Measurements from ENCODE around the gene FITM1.

The FITM1 gene, protein sequence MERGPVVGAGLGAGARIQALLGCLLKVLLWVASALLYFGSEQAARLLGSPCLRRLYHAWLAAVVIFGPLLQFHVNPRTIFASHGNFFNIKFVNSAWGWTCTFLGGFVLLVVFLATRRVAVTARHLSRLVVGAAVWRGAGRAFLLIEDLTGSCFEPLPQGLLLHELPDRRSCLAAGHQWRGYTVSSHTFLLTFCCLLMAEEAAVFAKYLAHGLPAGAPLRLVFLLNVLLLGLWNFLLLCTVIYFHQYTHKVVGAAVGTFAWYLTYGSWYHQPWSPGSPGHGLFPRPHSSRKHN

GRCh38 chr14:24130380-24130716, at the start of gene FITM1:
TSS of gene FITM1 (plus strand) at chr14:24130659. CDS start at chr14:24131564, 905 bp downstream.
- no peak for DNase-seq

GRCh38 chr14:24080888-24081738, 49.3 kb upstream of the FITM1 start:
- DNase-seq: no peak

- DNase-seq: no peak
Observed at GRCh38 chr14:24081739-24082211, 48.7 kb upstream of the FITM1 start.

DNA sequence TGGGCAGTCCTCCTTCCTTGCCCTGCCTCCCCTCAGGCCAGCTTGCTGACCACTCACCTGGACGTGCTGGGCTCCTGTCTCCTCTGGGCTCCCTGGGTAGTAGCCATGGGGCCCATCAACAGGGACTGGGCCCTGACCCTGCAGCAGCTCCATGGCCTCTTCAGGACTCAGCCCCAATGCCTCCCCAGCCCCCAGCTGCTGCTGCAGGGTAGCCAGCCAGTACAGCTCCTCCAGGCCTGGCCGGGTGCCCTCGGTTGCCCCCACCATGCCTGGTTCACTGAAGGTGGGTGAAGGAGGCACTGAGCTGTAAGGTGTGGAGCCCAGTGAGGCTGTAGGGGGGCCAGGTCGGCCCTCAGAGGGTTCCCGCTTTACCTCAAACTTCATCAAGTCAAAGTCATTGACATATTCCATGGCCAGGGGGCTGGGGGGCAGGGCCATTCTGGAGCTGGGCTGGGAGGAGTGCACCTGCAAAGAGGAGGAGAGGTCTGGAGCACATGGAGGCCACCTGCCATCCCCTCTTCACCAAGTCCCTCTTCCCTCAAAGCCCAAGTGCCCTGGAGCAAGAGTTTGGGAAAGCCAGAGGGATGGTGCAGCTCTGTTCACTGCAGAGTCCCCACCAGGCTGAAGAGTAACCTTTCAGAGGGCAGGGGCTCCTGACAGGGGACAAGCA, 47.9 kb upstream of the FITM1 start:
- no peak for DNase-seq

- DNase-seq: no peak
Observed at GRCh38 chr14:24083462-24083861, 47.0 kb upstream of the FITM1 start.

GRCh38 chr14:24084440-24084839, 46.0 kb upstream of the FITM1 start:
- DNase-seq: no peak

- no peak for DNase-seq
Observed at GRCh38 chr14:24085215-24085614, 45.2 kb upstream of the FITM1 start.

GRCh38 chr14:24086193-24086955, 44.1 kb upstream of the FITM1 start:
- DNase-seq: no peak

DNA sequence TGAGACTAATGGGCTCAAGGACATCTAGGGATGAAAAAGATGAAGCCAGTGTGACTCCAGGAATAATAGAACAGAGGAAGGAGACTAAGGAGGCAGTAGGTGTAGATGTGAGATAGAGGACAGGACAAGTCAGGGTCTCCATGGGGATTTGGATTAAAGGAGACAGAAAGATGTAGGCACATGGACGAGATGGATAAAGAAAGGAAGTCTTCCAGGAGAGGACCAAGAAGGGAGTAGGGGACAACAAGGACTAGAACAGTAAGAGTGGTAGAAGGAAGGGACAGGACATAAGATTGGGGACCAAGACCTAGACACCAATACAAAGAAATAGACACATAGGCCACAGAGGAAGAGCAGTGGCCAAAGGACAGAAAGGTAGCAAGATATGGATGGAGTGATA, 43.5 kb upstream of the FITM1 start:
- no peak for DNase-seq

DNA sequence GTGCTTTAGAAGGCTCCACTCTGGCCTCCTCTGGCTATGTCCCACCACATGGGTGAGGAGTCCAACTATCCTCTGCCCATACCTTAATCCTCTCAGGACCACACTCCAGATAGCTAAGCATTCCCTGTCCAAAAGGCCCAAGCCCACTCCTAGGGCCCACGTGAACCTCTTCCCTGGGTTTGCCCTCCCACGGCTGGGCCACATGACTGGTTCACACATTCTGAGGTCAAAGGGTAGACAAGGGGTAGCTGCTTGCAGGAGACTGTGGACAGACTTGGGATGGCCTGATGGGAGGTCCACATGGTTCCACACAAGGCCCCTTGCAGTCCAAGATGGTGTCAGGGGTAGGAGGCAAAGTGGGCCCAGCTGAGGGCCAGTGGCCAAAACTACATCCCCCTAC, 42.4 kb upstream of the FITM1 start:
- DNase-seq: no peak

DNA sequence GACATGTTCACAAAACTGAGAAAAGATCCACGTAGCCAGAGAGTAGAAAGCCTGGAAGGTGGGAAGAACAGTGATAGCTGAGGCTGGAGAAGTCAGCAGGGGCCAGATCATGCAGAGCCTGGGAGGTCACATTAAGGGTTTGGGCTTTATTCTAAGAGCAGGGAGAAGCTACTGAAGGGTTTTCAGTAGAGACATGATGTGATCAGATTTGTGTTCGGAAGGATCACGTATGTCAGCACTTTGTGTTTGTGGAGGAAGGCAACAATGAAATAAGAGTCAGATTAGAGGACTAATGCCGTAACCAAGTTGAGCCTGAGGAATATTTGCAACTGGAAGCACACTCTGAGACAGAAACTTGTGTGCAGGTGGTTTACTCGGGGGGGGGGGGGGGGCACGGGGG, 40.6 kb upstream of the FITM1 start:
- no peak for DNase-seq

DNA sequence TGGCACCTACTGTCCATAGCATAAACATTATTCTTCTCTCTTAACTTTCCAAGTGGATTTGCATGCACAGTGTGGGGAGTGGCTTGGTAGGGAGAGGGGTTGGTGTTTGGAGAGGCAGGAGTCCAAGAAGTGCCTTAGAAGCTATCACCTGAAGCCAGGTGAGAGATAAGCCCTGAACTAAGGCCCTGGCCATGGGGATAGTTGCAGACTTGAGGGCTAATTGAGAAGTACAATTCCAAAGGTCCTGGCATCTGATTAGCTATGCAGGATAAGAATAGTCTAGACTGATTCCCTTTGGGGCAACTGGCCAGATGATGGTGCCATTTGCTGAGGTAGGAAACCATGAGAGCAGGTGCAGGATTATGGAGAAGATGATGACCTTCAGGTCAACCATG, 38.4 kb upstream of the FITM1 start:
- no peak for DNase-seq

DNA sequence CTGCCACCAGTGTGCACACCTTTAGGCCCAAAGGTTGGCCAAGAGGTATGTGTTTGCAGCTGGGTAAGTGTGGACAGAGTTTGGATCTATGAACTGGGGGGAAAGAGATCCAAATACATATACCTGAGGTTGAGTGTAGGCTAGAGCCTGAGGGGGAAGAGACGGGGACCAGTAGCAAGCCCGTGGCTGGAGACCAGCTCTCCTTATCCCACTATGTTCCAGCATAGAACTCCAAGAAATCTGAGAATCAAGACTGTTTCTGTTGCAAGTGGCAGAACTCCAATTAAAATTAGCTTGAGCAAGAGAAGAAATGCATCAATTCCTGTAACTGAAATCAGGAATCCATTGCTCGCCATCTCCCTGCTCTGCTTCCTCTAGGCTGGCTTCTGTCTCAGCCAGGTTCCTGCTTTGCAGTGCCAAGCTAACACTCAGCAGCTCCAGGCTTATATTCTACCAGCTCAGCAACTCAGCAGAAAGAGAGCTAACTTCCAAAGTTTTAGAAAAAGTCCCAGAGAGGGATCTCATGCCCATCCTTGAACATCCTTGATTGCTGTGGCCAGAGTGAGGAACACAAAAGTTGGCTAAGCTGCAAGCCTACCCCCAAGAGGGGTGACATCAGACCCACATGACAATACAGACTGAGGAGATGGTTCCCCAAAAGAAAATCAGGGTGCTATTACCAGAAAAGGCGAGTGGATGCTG, 37.8 kb upstream of the FITM1 start:
- DNase-seq: no peak

GRCh38 chr14:24093207-24093900, 37.1 kb upstream of the FITM1 start:
- no peak for DNase-seq

- peak; percentile 71 for DNase-seq
Observed at GRCh38 chr14:24093901-24094840, 36.3 kb upstream of the FITM1 start, which contains the start of gene PCK2. TSS of gene PCK2 (plus strand) at chr14:24094311. CDS start at chr14:24094406, 95 bp downstream.

DNA sequence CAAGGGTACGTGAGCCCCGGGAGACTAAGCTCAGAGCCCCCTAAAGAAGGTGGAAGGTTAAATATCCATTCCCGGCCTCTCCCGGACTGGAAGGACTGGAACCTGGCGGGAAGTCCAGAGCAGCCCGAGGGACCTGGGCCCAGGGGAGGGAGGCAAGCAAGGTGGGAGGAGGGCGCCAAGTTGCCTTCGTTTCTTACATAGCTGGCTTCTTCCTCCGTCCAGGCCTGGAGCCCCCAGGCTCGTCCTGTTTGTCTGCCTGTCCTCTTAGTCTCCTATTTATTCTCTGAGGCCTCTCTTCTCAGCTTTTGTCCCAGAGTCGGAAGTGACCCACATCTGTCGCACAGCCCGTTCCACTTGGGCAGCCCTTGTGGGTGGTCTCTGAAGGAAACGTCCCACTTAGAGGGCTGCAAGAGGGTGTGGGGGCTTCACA, 35.6 kb upstream of the FITM1 start:
- no peak for DNase-seq

GRCh38 chr14:24095271-24096068, 35.0 kb upstream of the FITM1 start:
- DNase-seq: no peak

DNA sequence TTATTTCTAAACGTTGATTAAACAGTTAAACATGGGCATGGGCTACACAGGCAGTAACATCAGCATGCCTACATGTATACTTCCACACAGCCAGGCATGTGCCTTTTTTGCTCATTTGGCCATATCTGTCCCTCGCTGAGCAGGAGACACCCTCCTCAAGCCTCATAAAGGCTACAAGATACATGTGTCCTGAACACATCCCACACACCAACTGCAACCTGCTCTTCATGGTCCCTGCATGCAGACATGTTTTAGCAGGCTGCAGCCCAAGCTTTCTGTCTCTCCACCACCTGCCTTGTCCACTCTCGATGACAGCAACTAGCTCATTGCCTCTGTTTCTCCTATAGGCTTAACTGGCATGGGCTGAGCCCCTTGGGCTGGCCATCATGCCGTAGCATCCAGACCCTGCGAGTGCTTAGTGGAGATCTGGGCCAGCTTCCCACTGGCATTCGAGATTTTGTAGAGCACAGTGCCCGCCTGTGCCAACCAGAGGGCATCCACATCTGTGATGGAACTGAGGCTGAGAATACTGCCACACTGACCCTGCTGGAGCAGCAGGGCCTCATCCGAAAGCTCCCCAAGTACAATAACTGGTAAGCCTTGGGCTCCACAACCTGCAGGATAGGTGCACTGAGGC, 33.8 kb upstream of the FITM1 start:
- no peak for DNase-seq

Data from NCI-H1417 treated with DMSO at 0.1 percent for 48 hours (cell line).